Measurements from ENCODE around the gene CAPN5. TPM values are rescaled to one million over a fixed set of nuclear protein-coding genes. Genes with fewer than 3 reads are reported as not detected.
A peak's percentile ranks its signal among the peaks of the same experiment; 100 is the strongest.

The CAPN5 gene
- total RNA-seq, 1 donor from 2014 or later, result 7.9 TPM

DNA sequence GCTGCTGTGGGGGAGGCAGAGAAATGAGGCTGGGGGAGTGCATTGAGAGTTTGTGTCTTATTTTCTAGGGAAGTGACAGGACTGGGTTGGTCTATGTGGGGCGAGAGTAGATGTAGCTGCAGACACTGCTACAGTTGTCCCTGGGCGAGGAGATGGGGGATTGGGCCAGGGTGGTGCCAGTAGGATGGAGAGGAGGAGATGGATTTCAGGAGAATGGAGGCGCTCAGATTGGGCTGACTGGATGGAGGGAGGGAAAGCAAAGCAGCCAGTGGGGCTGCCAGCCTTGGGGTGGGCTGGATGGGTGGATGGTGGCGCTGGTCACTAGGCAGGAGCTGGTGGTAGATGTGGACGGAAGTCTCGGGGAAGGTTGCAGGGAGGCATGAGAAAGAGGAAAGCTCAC lies 45.2 kb downstream of the CAPN5 start:
- Histone ChIP-seq H3K36me3 (peaks cover 0 to 4% of the 10 kb centered on the region in 2 donors), H3K27me3 (no peaks in the 10 kb centered on the region), H3K27ac (no peak overlapping the region), H3K9me3 (no peaks in the 10 kb centered on the region), H3K4me3 (no peak overlapping the region), H3K4me1 (peaks cover 0 to 6% of the 10 kb centered on the region in 2 donors)
- no peak for TF ChIP-seq CTCF (IDR thresholded peaks at IDR 0.05)
- DNase-seq (ENCODE audit: low spot score in 2 of 2), result no peak
- intact Hi-C loops (cut with DNase I), result loop anchor here (5.0 kb wide), 1 partner anchor 65 kb away; no protein-coding TSS in a partner anchor

DNA sequence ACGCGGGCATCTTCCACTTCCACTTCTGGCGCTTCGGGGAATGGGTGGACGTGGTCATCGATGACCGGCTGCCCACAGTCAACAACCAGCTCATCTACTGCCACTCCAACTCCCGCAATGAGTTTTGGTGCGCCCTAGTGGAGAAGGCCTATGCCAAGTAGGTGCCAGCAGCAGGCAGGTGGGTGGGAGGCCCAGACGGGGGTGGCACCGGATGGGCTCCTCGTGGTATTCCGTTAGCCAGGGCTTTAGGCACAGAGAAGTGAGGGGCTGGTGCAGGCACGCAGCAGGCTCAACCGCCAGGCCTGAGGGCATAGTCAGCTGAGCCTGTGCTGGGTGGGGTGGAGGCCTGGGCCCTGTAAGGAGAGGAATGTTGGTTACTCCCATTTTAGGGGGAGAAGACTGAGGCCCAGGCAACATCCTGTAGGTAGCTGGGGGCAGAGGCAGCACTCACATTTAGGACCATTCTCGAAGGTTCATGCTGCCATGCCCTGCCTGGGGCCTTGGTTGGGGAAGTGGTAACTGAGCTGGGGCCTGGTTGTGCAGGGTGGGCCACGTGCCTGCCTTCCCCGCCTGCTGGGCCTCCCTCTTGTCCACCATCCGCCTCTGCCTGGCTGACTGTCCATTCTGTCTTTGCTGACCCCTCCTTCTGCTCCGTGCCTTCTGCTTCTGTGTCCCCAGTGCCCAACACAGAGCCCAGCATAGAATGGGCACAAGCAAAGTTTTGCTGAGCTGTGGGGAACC lies 46.0 kb downstream of the CAPN5 start:
- intact Hi-C loops (cut with DNase I), result loop anchor here (5.0 kb wide), 1 partner anchor 66 kb away; no protein-coding TSS in a partner anchor
- Histone ChIP-seq H3K4me1 (peaks cover 0 to 2% of the 10 kb centered on the region in 2 donors), H3K9me3 (no peaks in the 10 kb centered on the region), H3K4me3 (no peak overlapping the region), H3K36me3 (peaks cover 0 to 4% of the 10 kb centered on the region in 2 donors), H3K27me3 (no peaks in the 10 kb centered on the region), H3K27ac (no peak overlapping the region)
- no peak for DNase-seq (ENCODE audit: low spot score in 2 of 2)
- TF ChIP-seq CTCF (IDR thresholded peaks at IDR 0.05), result no peak

DNA sequence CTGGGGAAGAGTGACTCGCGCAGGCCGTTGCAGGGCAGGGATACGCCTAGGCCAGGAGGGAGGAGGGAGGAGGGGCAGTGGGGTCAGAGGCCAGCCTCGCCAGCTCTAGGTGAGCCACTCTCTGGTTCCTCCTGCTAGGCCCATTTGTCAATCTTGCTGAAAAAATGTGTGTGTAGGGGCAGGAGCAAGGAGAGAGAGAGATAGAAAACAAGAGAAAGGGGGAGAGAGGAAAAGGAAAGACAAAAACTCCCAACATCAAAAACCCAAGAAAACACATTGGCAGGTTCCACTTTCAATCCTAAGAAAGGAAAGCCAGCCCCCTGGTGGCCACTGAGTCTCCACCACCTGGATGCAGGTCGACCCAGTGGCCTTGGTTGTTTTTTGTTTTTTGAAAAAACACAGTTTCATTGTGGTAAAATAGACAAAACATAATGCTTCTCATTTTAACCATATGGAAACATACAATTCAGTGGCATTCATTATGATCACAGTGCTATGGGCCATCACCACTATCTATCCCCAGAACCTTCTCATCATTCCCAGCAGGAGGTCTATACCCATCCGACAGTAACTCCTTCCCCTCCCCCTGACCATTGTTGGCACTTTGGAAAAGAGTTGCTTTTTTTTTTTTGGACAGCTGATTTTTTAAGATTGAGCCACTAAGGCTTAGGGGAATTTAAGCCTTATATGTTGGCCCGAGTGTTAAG lies 46.8 kb downstream of the CAPN5 start:
- H3K27ac ChIP-seq, result no peak overlapping the region
- H3K4me3 ChIP-seq, result no peak overlapping the region
- H3K9me3 ChIP-seq, result no peaks in the 10 kb centered on the region
- H3K36me3 ChIP-seq, result peaks cover under 1 to 10% of the 10 kb centered on the region in 2 donors
- no peaks in the 10 kb centered on the region for H3K4me1 ChIP-seq
- TF ChIP-seq CTCF (IDR thresholded peaks at IDR 0.05), result peak in 1 of 3 experiments; percentile 39
- intact Hi-C loops (cut with DNase I), result loop anchor here (5.0 kb wide), 1 partner anchor 66 kb away; no protein-coding TSS in a partner anchor
- H3K27me3 ChIP-seq, result no peaks in the 10 kb centered on the region
- DNase-seq (ENCODE audit: low spot score in 2 of 2), result no peak

DNA sequence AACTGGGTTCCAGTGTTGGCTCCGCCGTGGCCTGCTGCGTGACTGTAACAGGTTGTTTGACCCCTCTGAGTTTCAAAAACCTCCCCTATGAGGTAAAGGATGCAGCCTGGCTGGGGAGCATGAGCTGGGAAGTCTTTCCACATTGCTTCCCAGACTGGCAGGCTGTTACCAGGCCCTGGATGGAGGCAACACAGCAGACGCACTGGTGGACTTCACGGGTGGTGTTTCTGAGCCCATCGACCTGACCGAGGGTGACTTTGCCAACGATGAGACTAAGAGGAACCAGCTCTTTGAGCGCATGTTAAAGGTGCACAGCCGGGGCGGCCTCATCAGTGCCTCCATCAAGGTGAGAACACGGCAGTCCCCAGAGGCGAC lies 47.3 kb downstream of the CAPN5 start:
- intact Hi-C loops (cut with DNase I), result loop anchor here (5.0 kb wide), 1 partner anchor 67 kb away; no protein-coding TSS in a partner anchor

DNA sequence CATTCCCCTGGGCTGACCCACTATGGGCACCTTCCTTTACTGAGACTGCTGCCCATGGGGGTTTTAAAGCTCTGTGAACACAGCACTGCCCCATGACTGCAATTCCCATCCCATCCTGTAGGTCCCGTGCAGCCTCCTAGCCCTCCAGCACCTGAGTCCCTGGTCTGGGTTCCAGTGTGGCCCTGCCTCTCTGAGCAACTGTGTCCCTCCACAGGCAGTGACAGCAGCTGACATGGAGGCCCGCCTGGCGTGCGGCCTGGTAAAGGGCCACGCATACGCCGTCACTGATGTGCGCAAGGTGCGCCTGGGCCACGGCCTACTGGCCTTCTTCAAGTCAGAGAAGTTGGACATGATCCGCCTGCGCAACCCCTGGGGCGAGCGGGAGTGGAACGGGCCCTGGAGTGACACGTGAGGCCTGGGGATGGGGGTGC lies 48.4 kb downstream of the CAPN5 start:
- Histone ChIP-seq H3K36me3 (peaks cover 5 to 24% of the 10 kb centered on the region in 2 donors), H3K4me3 (no peak overlapping the region), H3K9me3 (no peaks in the 10 kb centered on the region), H3K4me1 (no peaks in the 10 kb centered on the region), H3K27ac (no peak overlapping the region), H3K27me3 (no peaks in the 10 kb centered on the region)
- DNase-seq (ENCODE audit: low spot score in 2 of 2), result no peak
- TF ChIP-seq CTCF (IDR thresholded peaks at IDR 0.05), result no peak
- intact Hi-C loops (cut with DNase I), result no loop called here

More for the DNA sequence above, 47.3 kb downstream of the CAPN5 start:
- H3K27me3 ChIP-seq, result no peaks in the 10 kb centered on the region
- H3K27ac ChIP-seq, result no peak overlapping the region
- H3K9me3 ChIP-seq, result no peaks in the 10 kb centered on the region
- peaks cover 5 to 16% of the 10 kb centered on the region in 2 donors for H3K36me3 ChIP-seq
- no peak overlapping the region for H3K4me3 ChIP-seq
- H3K4me1 ChIP-seq, result no peaks in the 10 kb centered on the region
- DNase-seq (ENCODE audit: low spot score in 2 of 2), result no peak
- TF ChIP-seq CTCF (IDR thresholded peaks at IDR 0.05), result no peak

Measured in ascending aorta (tissue), 2 donors.